NT2/D1 (cell line): ENCODE data around the gene SH3RF2.

Experiments used
- DNase-seq: peaks from one replicate; pipeline ENCODE4 v3.0.0-alpha.2; 2011; ENCODE audit warnings: low read depth, low spot score
- H3K27me3 ChIP-seq: 2 replicates; pipeline ENCODE4 v1.6.0; 2011; ENCODE audit warnings: mild to moderate bottlenecking; ENCODE audit not compliant: insufficient read length, insufficient read depth
- H3K36me3 ChIP-seq: 2 replicates; pipeline ENCODE4 v1.6.1; 2011; ENCODE audit warnings: mild to moderate bottlenecking, low read length, mixed read lengths; ENCODE audit not compliant: insufficient read depth, insufficient read length
- H3K4me1 ChIP-seq: 2 replicates; pipeline ENCODE4 v1.5.1; 2011; ENCODE audit not compliant: insufficient read depth, insufficient read length
- H3K4me3 ChIP-seq: 2 replicates; pipeline ENCODE4 v1.5.1; 2011; ENCODE audit warnings: low read depth; ENCODE audit not compliant: insufficient read length
- H3K9ac ChIP-seq: 2 replicates; pipeline ENCODE4 v1.6.0; 2011; ENCODE audit warnings: low read depth; ENCODE audit not compliant: insufficient read length
- H3K9me3 ChIP-seq: 2 replicates; pipeline ENCODE4 v1.5.1; 2011; ENCODE audit warnings: mild to moderate bottlenecking, low read length; ENCODE audit not compliant: insufficient read depth
- SUZ12 ChIP-seq: IDR thresholded peaks from 2 replicates; pipeline ENCODE4 v1.6.1; 2011; ENCODE audit not compliant: insufficient read length, insufficient read depth; ENCODE audit errors: extremely low read depth
- YY1 ChIP-seq: IDR thresholded peaks from 2 replicates; pipeline ENCODE4 v1.6.1; 2011; ENCODE audit not compliant: insufficient read length, insufficient read depth
- ZNF274 ChIP-seq: IDR thresholded peaks from 2 replicates; pipeline ENCODE4 v1.6.1; 2011; ENCODE audit warnings: mild to moderate bottlenecking, low read depth, low read length

The SH3RF2 gene

GRCh38 chr5:146055432-146055831 is 119.1 kb downstream of the SH3RF2 start:
- peaks cover 4% of the 10 kb centered on the region for H3K36me3 ChIP-seq
- H3K4me3 ChIP-seq: no peak overlapping the region
- TF ChIP-seq ZNF274 (no peak), SUZ12 (no peak), YY1 (no peak)
- H3K9ac ChIP-seq: no peak overlapping the region
- no peaks in the 10 kb centered on the region for H3K27me3 ChIP-seq
- H3K4me1 ChIP-seq: no peaks in the 10 kb centered on the region
- no peaks in the 10 kb centered on the region for H3K9me3 ChIP-seq
- no peak for DNase-seq

- no peaks in the 10 kb centered on the region for H3K9me3 ChIP-seq
- H3K9ac ChIP-seq: no peak overlapping the region
- no peak overlapping the region for H3K4me3 ChIP-seq
- H3K4me1 ChIP-seq: no peaks in the 10 kb centered on the region
- no peak for TF ChIP-seq ZNF274
- TF ChIP-seq SUZ12: no peak
- TF ChIP-seq YY1: no peak
- H3K36me3 ChIP-seq: peaks cover 13% of the 10 kb centered on the region
- DNase-seq: no peak
- H3K27me3 ChIP-seq: no peaks in the 10 kb centered on the region
Observed at GRCh38 chr5:146059460-146060220, 123.3 kb downstream of the SH3RF2 start.

- no peak for TF ChIP-seq SUZ12
- no peak for TF ChIP-seq YY1
- no peak for TF ChIP-seq ZNF274
- H3K4me3 ChIP-seq: no peak overlapping the region
- no peaks in the 10 kb centered on the region for H3K4me1 ChIP-seq
- peaks cover 13% of the 10 kb centered on the region for H3K36me3 ChIP-seq
- H3K9me3 ChIP-seq: no peaks in the 10 kb centered on the region
- H3K27me3 ChIP-seq: no peaks in the 10 kb centered on the region
- DNase-seq: no peak
- no peak overlapping the region for H3K9ac ChIP-seq
Observed at GRCh38 chr5:146060221-146060585, 123.8 kb downstream of the SH3RF2 start.

GRCh38 chr5:146066968-146067367 is 130.6 kb downstream of the SH3RF2 start:
- Histone ChIP-seq H3K9ac (no peak overlapping the region), H3K4me3 (no peak overlapping the region), H3K27me3 (peaks cover 7% of the 10 kb centered on the region), H3K4me1 (no peaks in the 10 kb centered on the region), H3K36me3 (peaks cover 5% of the 10 kb centered on the region), H3K9me3 (no peaks in the 10 kb centered on the region)
- TF ChIP-seq SUZ12 (no peak), YY1 (no peak), ZNF274 (no peak)
- no peak for DNase-seq

- H3K9ac ChIP-seq: no peak overlapping the region
- H3K36me3 ChIP-seq: no peaks in the 10 kb centered on the region
- peaks cover 10% of the 10 kb centered on the region for H3K27me3 ChIP-seq
- H3K4me3 ChIP-seq: no peak overlapping the region
- DNase-seq: no peak
- TF ChIP-seq SUZ12 (no peak), YY1 (no peak), ZNF274 (no peak)
- no peaks in the 10 kb centered on the region for H3K9me3 ChIP-seq
- no peaks in the 10 kb centered on the region for H3K4me1 ChIP-seq
Observed at GRCh38 chr5:146068206-146068605, 131.8 kb downstream of the SH3RF2 start.

- Histone ChIP-seq H3K9me3 (no peaks in the 10 kb centered on the region), H3K27me3 (peaks cover 10% of the 10 kb centered on the region), H3K4me1 (no peaks in the 10 kb centered on the region), H3K36me3 (no peaks in the 10 kb centered on the region), H3K4me3 (no peak overlapping the region), H3K9ac (no peak overlapping the region)
- TF ChIP-seq YY1 (no peak), SUZ12 (no peak), ZNF274 (no peak)
- no peak for DNase-seq
Observed at GRCh38 chr5:146068977-146069779, 132.8 kb downstream of the SH3RF2 start.

GRCh38 chr5:146069780-146070099 is 133.4 kb downstream of the SH3RF2 start:
- Histone ChIP-seq H3K4me3 (no peak overlapping the region), H3K36me3 (no peaks in the 10 kb centered on the region), H3K9ac (no peak overlapping the region), H3K27me3 (peaks cover 10% of the 10 kb centered on the region), H3K4me1 (no peaks in the 10 kb centered on the region), H3K9me3 (no peaks in the 10 kb centered on the region)
- TF ChIP-seq ZNF274: no peak
- TF ChIP-seq YY1: no peak
- TF ChIP-seq SUZ12: no peak
- no peak for DNase-seq
